OCI-LY7 (cell line): ENCODE data around the gene GDNF. TPM values are rescaled to one million over a fixed set of nuclear protein-coding genes. Genes with fewer than 3 reads are reported as not detected.
"Not testable (repeated sequence)": the region's sequence is repeated elsewhere in the genome, so short reads cannot be mapped to it uniquely, and the experiment has no call there.

Source experiments
- BruUV-seq: library from RNA; stranded (reverse); fragments of 400-500 nt; replicated peaks from 2 replicates; lab custom pipeline; 2021; lab: Mats Ljungman, UMichigan
- CTCF ChIA-PET: fragments of 300-600 bp; sonication (Branson Sonifier 250); formaldehyde crosslinking; loops from one replicate; lab custom pipeline; 2022; ENCODE audit warnings: antibody characterized with exemption; ENCODE audit not compliant: unreplicated experiment; lab: Charles Lee
- POLR2A ChIA-PET: fragments of 300-600 bp; sonication (Branson Sonifier 250); formaldehyde crosslinking; loops from one replicate; lab custom pipeline; 2022; ENCODE audit warnings: antibody characterized with exemption; lab: Charles Lee
- DNase-seq: peaks from one replicate; pipeline ENCODE4 v3.0.0-alpha.2; 2015; ENCODE audit warnings: low spot score
- H2AFZ ChIP-seq: fragments of 200-600 bp; sonication (generic), shearing (Covaris generic); 2 replicates; pipeline ENCODE4 v1.6.1; 2014; ENCODE audit warnings: mild to moderate bottlenecking, antibody characterized with exemption, low read length, moderate library complexity
- H3K27ac ChIP-seq: fragments of 200-600 bp; sonication (generic); 2 replicates; pipeline ENCODE4 v1.5.1; 2014; ENCODE audit warnings: mixed run types, low read depth, mild to moderate bottlenecking, moderate library complexity, low read length, inconsistent platforms; ENCODE audit not compliant: poor library complexity, severe bottlenecking
- H3K36me3 ChIP-seq: fragments of 200-600 bp; sonication (generic); 2 replicates; pipeline ENCODE4 v1.6.1; 2014; ENCODE audit warnings: mild to moderate bottlenecking, antibody characterized with exemption, low read length, moderate library complexity, mixed read lengths; ENCODE audit not compliant: insufficient read depth
- H3K4me1 ChIP-seq: fragments of 200-600 bp; sonication (generic); 2 replicates; pipeline ENCODE4 v1.5.1; 2014; ENCODE audit warnings: mild to moderate bottlenecking, low read length; ENCODE audit not compliant: insufficient read depth, poor library complexity, severe bottlenecking
- H3K4me2 ChIP-seq: fragments of 200-600 bp; sonication (generic); 2 replicates; pipeline ENCODE4 v1.6.1; 2014; ENCODE audit warnings: mild to moderate bottlenecking, low read length
- H3K4me3 ChIP-seq: fragments of 200-600 bp; sonication (generic); 2 replicates; pipeline ENCODE4 v1.5.1; 2014; ENCODE audit warnings: mild to moderate bottlenecking, low read depth, low read length; ENCODE audit not compliant: poor library complexity, severe bottlenecking
- H3K79me2 ChIP-seq: fragments of 200-600 bp; sonication (generic); 2 replicates; pipeline ENCODE4 v1.6.1; 2016; ENCODE audit warnings: low read depth, mild to moderate bottlenecking, low read length, moderate library complexity, mixed read lengths; ENCODE audit not compliant: insufficient read depth
- H3K9me2 ChIP-seq: fragments of 200-600 bp; sonication (generic); 2 replicates; pipeline ENCODE4 v1.6.1; 2016; ENCODE audit warnings: mild to moderate bottlenecking, low read length, mixed read lengths; ENCODE audit not compliant: insufficient read depth
- H3K9me3 ChIP-seq: fragments of 200-600 bp; sonication (generic); 2 replicates; pipeline ENCODE4 v1.6.1; 2014; ENCODE audit warnings: mild to moderate bottlenecking, mixed run types, low read length, mixed read lengths
- H4K20me1 ChIP-seq: fragments of 200-600 bp; sonication (generic); 2 replicates; pipeline ENCODE4 v1.6.1; 2014; ENCODE audit warnings: mild to moderate bottlenecking, antibody characterized with exemption, low read length, moderate library complexity, mixed read lengths; ENCODE audit not compliant: insufficient read depth
- EZH2phosphoT487 ChIP-seq: fragments of 200-600 bp; sonication (generic); IDR thresholded peaks from 2 replicates; pipeline ENCODE4 v1.6.1; 2018; ENCODE audit warnings: low read depth, borderline replicate concordance, mild to moderate bottlenecking, mixed run types, antibody characterized with exemption, low read length, moderate library complexity, mixed read lengths
- intact Hi-C: fragments of 100-400 bp; cut with micrococcal nuclease; formaldehyde crosslinking; loops from one replicate; pipeline ENCODE4 v1.10.0; 2022; ENCODE audit not compliant: unreplicated experiment
- total RNA-seq, 2 experiments: library from RNA; depleted of rRNA in 1 of 2; stranded (reverse); fragments of >200 nt in 1 of 2; shearing (Covaris generic) in 1 of 2; gene quantifications; 2 replicates each; pipeline ENCODE4 v1.2.3, GENCODE V29; 2014 to 2022
- TF ChIP-seq, protein P1 (sequence below): fragments of 200-600 bp; sonication (generic); conservative IDR thresholded peaks from 2 replicates; pipeline ENCODE4 v1.5.1; 2014; ENCODE audit warnings: mild to moderate bottlenecking, antibody characterized with exemption, low read length, moderate library complexity, mixed read lengths

The GDNF gene
- total RNA-seq, 2 experiments from 2014 or later = 0.03 TPM; not detected in 1

DNA sequence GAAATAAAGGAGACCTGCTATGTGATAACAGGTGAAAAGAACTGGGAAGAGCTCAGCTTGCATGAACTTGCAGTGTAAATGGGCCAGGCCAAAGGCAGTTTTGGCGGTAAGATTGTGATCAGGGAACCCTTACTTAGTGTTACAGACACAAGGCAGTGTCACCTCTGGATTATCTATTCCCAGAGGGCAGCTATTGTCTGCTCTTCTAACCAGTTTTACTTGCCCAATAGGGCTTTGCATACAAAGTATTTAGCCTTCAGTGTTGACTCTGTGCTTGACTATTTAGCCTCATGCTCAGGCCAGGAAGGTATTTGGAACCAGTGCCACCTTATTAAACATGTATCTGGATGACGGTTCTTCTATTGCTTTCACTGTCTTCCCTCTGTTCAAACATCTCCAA is 38.3 kb downstream of the GDNF start:
- TF ChIP-seq EZH2phosphoT487 = no peak
- TF ChIP-seq, protein P1, sequence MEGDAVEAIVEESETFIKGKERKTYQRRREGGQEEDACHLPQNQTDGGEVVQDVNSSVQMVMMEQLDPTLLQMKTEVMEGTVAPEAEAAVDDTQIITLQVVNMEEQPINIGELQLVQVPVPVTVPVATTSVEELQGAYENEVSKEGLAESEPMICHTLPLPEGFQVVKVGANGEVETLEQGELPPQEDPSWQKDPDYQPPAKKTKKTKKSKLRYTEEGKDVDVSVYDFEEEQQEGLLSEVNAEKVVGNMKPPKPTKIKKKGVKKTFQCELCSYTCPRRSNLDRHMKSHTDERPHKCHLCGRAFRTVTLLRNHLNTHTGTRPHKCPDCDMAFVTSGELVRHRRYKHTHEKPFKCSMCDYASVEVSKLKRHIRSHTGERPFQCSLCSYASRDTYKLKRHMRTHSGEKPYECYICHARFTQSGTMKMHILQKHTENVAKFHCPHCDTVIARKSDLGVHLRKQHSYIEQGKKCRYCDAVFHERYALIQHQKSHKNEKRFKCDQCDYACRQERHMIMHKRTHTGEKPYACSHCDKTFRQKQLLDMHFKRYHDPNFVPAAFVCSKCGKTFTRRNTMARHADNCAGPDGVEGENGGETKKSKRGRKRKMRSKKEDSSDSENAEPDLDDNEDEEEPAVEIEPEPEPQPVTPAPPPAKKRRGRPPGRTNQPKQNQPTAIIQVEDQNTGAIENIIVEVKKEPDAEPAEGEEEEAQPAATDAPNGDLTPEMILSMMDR = no peak
- Histone ChIP-seq H4K20me1 (no peaks in the 10 kb centered on the region), H3K27ac (no peak overlapping the region), H3K36me3 (no peaks in the 10 kb centered on the region), H3K4me2 (no peak overlapping the region), H3K9me2 (no peaks in the 10 kb centered on the region), H3K79me2 (no peaks in the 10 kb centered on the region), H3K9me3 (no peaks in the 10 kb centered on the region), H3K4me1 (no peaks in the 10 kb centered on the region), H2AFZ (no peak overlapping the region), H3K4me3 (no peak overlapping the region)
- no TSS peak for BruUV-seq
- no peak for DNase-seq
- intact Hi-C loops = no loop called here
- CTCF ChIA-PET = no interaction called here
- POLR2A ChIA-PET = no interaction called here

DNA sequence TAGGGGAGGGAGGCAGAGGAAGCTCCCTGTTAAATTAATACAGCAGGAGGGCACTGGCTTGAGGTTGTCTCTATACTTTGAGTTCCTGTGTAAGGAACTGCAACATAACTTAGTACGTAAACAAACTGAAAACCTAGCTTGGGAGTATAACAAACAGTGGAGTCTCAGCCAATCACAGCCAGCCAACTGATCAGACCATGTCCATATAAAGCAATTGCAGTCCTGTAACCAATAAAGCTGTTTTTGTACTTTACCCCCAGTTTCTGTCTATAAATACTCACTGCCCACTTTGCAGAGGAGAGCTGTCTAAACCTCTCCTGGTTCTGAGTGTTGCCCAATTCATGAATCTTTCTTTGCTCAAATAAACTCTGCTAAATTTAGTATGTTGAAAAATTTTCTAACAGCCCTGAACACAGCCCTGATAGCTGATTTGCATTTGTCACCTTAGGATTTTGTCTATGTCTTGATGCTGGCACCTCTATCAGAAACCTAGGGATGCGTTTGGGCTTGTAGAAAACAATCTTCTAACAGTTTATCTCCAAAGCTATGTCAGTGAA is 39.9 kb downstream of the GDNF start:
- no peak overlapping the region for H3K4me2 ChIP-seq
- no peaks in the 10 kb centered on the region for H4K20me1 ChIP-seq
- H3K9me3 ChIP-seq = no peaks in the 10 kb centered on the region
- no TSS peak for BruUV-seq
- no peak overlapping the region for H3K27ac ChIP-seq
- H2AFZ ChIP-seq = no peak overlapping the region
- ChIA-PET CTCF (no interaction called here), POLR2A (no interaction called here)
- H3K4me3 ChIP-seq = no peak overlapping the region
- H3K9me2 ChIP-seq = no peaks in the 10 kb centered on the region
- H3K79me2 ChIP-seq = no peaks in the 10 kb centered on the region
- no peak for TF ChIP-seq EZH2phosphoT487
- TF ChIP-seq, protein P1 = no peak
- H3K36me3 ChIP-seq = no peaks in the 10 kb centered on the region
- intact Hi-C loops = no loop called here
- H3K4me1 ChIP-seq = no peaks in the 10 kb centered on the region
- no peak for DNase-seq

DNA sequence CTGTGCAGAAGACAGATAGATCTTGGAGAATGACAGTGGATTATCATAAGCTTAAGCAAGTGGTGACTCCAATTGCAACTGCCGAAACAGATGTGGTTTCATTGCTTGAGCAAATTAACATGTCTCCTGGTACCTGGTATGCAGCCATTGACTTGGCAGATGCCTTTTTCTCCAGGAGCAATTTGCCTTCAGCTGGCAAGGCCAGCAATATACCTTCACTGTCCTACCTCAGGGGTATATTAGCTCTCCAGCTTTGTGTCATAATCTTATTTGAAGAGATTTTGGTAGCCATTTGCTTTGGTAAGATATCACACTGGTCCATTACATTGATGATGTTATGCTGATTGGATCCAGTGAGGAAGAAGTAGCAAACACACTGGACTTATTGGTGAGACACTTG is 43.4 kb downstream of the GDNF start:
- H3K9me3 ChIP-seq, H3K4me2 ChIP-seq, CTCF ChIA-PET, DNase-seq, intact Hi-C loops, H4K20me1 ChIP-seq, H3K79me2 ChIP-seq, H3K4me3 ChIP-seq, H3K4me1 ChIP-seq, H3K27ac ChIP-seq, BruUV-seq, H2AFZ ChIP-seq, H3K36me3 ChIP-seq, H3K9me2 ChIP-seq, POLR2A ChIA-PET: not testable (repeated sequence)

DNA sequence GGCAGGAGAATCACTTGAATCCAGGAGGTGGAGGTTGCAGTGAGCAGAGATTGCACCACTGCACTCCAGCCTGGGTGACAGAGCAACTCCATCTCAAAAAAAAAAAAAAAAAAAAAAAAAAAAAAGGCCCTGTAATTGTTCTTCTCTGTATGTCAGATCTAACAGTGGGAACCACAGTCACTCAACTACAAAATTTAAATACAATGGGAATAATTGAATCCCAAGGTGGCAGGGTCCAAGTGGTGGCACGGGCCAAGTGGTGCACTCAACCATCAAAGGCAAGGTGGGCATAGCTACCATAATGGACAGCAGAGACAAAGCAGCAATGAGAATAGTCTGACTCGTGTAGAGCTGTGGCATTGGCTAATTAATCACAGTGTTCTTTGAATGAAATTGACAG is 44.5 kb downstream of the GDNF start:
- H3K4me1 ChIP-seq, H3K79me2 ChIP-seq, CTCF ChIA-PET, H3K9me3 ChIP-seq, BruUV-seq, intact Hi-C loops, DNase-seq, H2AFZ ChIP-seq, POLR2A ChIA-PET, H3K4me2 ChIP-seq, H4K20me1 ChIP-seq, H3K36me3 ChIP-seq, H3K27ac ChIP-seq, H3K9me2 ChIP-seq, H3K4me3 ChIP-seq: not testable (repeated sequence)
